SKM-1 treated with dmso at 0.1 percent for 144 hours (cell line): ENCODE results near the gene SPAG5.

ENCODE experiments used
- DNase-seq: peaks from one replicate; lab custom pipeline; 2025; ENCODE audit not compliant: unreplicated experiment; lab: John Stamatoyannopoulos, UW

SPAG5 gene

GRCh38 chr17:28545141-28545503 is 53.7 kb downstream of the SPAG5 start:
- no peak for DNase-seq

- no peak for DNase-seq
Measured at GRCh38 chr17:28544402-28545140, 54.3 kb downstream of the SPAG5 start.

GRCh38 chr17:28541439-28541838 is 57.4 kb downstream of the SPAG5 start:
- no peak for DNase-seq

- DNase-seq: no peak
Measured at GRCh38 chr17:28540231-28540630, 58.6 kb downstream of the SPAG5 start.

GRCh38 chr17:28538296-28538895 is 60.4 kb downstream of the SPAG5 start:
- DNase-seq: no peak

GRCh38 chr17:28537219-28537610 is 61.6 kb downstream of the SPAG5 start:
- DNase-seq: no peak

GRCh38 chr17:28536532-28537218 is 62.1 kb downstream of the SPAG5 start:
- no peak for DNase-seq

GRCh38 chr17:28534740-28535375 is 64.0 kb downstream of the SPAG5 start:
- no peak for DNase-seq

GRCh38 chr17:28533091-28533807 is 65.6 kb downstream of the SPAG5 start:
- no peak for DNase-seq

GRCh38 chr17:28532050-28532960 is 66.5 kb downstream of the SPAG5 start:
- DNase-seq: no peak

GRCh38 chr17:28530926-28531325 is 67.9 kb downstream of the SPAG5 start:
- no peak for DNase-seq

- DNase-seq: no peak
Measured at GRCh38 chr17:28530250-28530649, 68.6 kb downstream of the SPAG5 start.

- no peak for DNase-seq
Measured at GRCh38 chr17:28529013-28529400, 69.8 kb downstream of the SPAG5 start.

GRCh38 chr17:28528327-28529012 is 70.4 kb downstream of the SPAG5 start:
- DNase-seq: no peak

- DNase-seq: no peak
Measured at GRCh38 chr17:28527859-28528258, 71.0 kb downstream of the SPAG5 start.
